Activated CD4-positive, alpha-beta memory T cell treated with anti-CD3 and anti-CD28 coated beads, Interleukin-2, amount 10 ng/mL, durations not matched to agents 7 days and 5 days (primary cell): ENCODE measurements around the gene VEGFA. TPM values are rescaled to one million over a fixed set of nuclear protein-coding genes. Genes with fewer than 3 reads are reported as not detected.

ENCODE experiments used
- CTCF ChIA-PET: fragments of 350-600 bp; sonication (Branson Sonifier 250); formaldehyde crosslinking; loops from one replicate; lab custom pipeline; 2021; ENCODE audit warnings: antibody characterized with exemption, inconsistent platforms; lab: Charles Lee
- POLR2A ChIA-PET: fragments of 350-600 bp; sonication (Branson Sonifier 250); formaldehyde crosslinking; loops from one replicate; lab custom pipeline; 2021; ENCODE audit warnings: antibody characterized with exemption; lab: Charles Lee
- DNase-seq: peaks from one replicate; pipeline ENCODE4 v3.0.0-alpha.2; 2020
- H3K27ac Mint-ChIP-seq: one replicate; pipeline ENCODE4 v1.8.0; 2021; ENCODE audit warnings: mild to moderate bottlenecking, mixed read lengths
- H3K27me3 Mint-ChIP-seq: one replicate; pipeline ENCODE4 v1.8.0; 2021; ENCODE audit warnings: mixed read lengths
- H3K36me3 Mint-ChIP-seq: one replicate; pipeline ENCODE4 v1.8.0; 2021; ENCODE audit warnings: low read depth, mixed read lengths
- H3K4me1 Mint-ChIP-seq: one replicate; pipeline ENCODE4 v1.8.0; 2021; ENCODE audit warnings: mixed read lengths
- H3K4me3 Mint-ChIP-seq: one replicate; pipeline ENCODE4 v1.8.0; 2021; ENCODE audit warnings: mild to moderate bottlenecking, mixed read lengths
- H3K9me3 Mint-ChIP-seq: one replicate; pipeline ENCODE4 v1.8.0; 2021; ENCODE audit warnings: mixed read lengths
- total RNA-seq, 2 experiments: library from RNA; stranded (reverse); gene quantifications; one replicate each; pipeline ENCODE4 v1.2.3, GENCODE V29; 2021

Gene VEGFA
- total RNA-seq, 2 experiments from 2014 or later = 48.1 to 49.5 TPM

DNA sequence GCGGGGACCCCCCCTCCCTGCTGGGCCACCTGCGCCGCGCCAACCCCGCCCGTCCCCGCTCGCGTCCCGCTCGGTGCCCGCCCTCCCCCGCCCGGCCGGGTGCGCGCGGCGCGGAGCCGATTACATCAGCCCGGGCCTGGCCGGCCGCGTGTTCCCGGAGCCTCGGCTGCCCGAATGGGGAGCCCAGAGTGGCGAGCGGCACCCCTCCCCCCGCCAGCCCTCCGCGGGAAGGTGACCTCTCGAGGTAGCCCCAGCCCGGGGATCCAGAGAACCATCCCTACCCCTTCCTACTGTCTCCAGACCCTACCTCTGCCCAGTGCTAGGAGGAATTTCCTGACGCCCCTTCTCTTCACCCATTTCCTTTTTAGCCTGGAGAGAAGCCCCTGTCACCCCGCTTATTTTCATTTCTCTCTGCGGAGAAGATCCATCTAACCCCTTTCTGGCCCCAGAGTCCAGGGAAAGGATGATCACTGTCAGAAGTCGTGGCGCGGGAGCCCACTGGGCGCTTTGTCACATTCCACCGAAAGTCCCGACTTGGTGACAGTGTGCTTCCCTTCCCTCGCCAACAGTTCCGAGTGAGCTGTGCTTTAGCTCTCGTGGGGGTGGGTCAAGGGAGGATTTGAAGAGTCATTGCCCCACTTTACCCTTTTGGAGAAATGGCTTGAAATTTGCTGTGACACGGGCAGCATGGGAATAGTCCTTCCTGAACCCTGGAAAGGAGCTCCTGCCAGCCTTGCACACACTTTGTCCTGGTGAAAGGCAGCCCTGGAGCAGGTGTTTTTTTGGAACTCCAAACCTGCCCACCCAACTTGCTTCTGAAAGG, 2.1 kb downstream of the VEGFA start:
- peaks cover 55% of the 10 kb centered on the region for H3K4me1 Mint-ChIP-seq
- DNase-seq = peak; percentile 75
- ChIA-PET POLR2A (interaction anchor here (1.5 kb wide), 1 partner anchor 307 kb away, joined by 4 read pairs; no protein-coding TSS in a partner anchor), CTCF (interaction anchor here (1.0 to 6.5 kb wide), 7 partner anchors 25 to 308 kb away, joined by 3 to 49 read pairs (median 4); no protein-coding TSS in a partner anchor)
- H3K27me3 Mint-ChIP-seq = peaks cover 2% of the 10 kb centered on the region
- H3K27ac Mint-ChIP-seq = peak overlapping the region; percentile 63
- peaks cover 12% of the 10 kb centered on the region for H3K36me3 Mint-ChIP-seq
- no peaks in the 10 kb centered on the region for H3K9me3 Mint-ChIP-seq
- peak overlapping the region; percentile 90 for H3K4me3 Mint-ChIP-seq

DNA sequence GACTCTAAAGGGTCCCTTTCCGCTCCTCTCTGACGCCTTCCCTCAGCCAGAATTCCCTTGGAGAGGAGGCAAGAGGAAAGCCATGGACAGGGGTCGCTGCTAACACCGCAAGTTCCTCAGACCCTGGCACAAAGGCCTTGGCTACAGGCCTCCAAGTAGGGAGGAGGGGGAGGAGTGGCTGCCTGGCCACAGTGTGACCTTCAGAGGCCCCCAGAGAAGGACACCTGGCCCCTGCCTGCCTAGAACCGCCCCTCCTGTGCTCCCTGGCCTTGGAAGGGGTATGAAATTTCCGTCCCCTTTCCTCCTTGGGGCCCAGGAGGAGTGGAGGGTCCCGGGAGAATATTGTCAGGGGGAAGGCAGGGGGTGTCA, 2.7 kb downstream of the VEGFA start:
- Mint-ChIP-seq H3K9me3 (no peaks in the 10 kb centered on the region), H3K36me3 (peaks cover 15% of the 10 kb centered on the region), H3K27ac (peak overlapping the region; percentile 63), H3K4me3 (peak overlapping the region; percentile 86), H3K4me1 (peaks cover 55% of the 10 kb centered on the region), H3K27me3 (peaks cover 2% of the 10 kb centered on the region)
- ChIA-PET CTCF (interaction anchor here (0.9 to 6.5 kb wide), 10 partner anchors 10 to 307 kb away, joined by 3 to 49 read pairs (median 4); no protein-coding TSS in a partner anchor), POLR2A (interaction anchor here (1.5 kb wide), 1 partner anchor 306 kb away, joined by 4 read pairs; no protein-coding TSS in a partner anchor)
- DNase-seq = no peak

DNA sequence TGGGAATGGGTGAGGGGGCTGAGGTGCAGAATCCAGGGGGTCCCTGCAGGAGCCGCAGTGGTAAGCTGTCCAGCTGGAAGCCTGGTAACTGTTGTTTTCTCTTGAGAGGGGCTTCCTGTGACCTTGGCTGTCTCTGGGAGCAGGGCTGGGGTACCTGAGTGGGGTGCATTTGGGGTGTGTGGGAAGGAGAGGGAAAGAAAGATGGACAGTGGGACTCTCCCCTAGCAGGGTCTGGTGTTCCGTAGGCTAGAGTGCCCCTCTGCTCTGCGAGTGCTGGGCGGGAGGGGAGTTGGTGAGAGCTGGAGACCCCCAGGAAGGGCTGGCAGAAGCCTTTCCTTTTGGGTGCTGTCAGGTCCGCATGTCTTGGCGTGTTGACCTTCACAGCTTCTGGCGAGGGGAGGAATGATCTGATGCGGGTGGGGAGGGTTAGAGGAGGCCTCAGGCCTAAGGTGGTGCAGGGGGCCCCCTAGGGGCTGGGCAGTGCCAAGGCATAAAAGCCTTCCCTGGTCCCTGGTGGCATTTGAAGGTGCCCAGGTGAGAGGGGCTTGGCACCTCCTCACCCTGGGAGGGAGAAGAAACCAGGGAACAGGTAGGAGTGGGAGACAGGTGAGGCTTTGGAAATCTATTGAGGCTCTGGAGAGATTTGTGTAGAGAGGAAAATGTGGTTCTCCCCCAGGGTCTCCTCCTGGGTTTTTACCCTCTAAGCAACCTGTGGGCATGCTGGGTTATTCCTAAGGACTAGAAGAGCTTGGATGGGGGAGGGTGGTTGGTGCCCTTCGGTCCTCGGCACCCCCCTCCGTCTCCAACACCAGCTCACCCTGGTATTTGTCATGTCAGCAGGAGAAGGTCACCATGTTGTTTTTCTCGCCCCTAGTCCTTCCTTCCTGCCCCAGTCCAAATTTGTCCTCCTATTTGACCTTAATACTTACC, 3.3 kb downstream of the VEGFA start:
- H3K27ac Mint-ChIP-seq = peak overlapping the region; percentile 66
- peak overlapping the region; percentile 86 for H3K4me3 Mint-ChIP-seq
- ChIA-PET POLR2A (interaction anchor here (1.5 kb wide), 1 partner anchor 306 kb away, joined by 4 read pairs; no protein-coding TSS in a partner anchor), CTCF (interaction anchor here (0.9 to 6.5 kb wide), 21 partner anchors 10 to 307 kb away, joined by 3 to 49 read pairs (median 5); no protein-coding TSS in a partner anchor)
- H3K9me3 Mint-ChIP-seq = no peaks in the 10 kb centered on the region
- peaks cover 17% of the 10 kb centered on the region for H3K36me3 Mint-ChIP-seq
- peak; percentile 68 for DNase-seq
- peaks cover 55% of the 10 kb centered on the region for H3K4me1 Mint-ChIP-seq
- peaks cover 2% of the 10 kb centered on the region for H3K27me3 Mint-ChIP-seq

DNA sequence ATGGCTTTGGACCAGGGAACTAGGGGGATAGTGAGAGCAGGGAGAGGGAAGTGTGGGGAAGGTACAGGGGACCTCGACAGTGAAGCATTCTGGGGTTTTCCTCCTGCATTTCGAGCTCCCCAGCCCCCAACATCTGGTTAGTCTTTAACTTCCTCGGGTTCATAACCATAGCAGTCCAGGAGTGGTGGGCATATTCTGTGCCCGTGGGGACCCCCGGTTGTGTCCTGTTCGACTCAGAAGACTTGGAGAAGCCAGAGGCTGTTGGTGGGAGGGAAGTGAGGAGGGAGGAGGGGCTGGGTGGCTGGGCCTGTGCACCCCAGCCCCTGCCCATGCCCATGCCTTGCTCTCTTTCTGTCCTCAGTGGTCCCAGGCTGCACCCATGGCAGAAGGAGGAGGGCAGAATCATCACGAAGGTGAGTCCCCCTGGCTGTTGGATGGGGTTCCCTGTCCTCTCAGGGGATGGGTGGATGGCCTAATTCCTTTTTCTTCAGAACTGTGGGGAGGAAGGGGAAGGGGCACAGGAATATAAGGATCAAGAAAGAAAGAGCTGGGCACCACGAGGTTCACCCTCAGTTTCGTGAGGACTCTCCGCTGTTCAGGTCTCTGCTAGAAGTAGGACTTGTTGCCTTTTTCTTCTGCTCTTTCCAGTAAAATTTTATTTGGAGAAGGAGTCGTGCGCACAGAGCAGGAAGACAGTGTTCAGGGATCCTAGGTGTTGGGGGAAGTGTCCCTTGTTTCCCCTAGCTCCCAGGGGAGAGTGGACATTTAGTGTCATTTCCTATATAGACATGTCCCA, 4.2 kb downstream of the VEGFA start:
- peak overlapping the region; percentile 86 for H3K4me3 Mint-ChIP-seq
- H3K36me3 Mint-ChIP-seq = peaks cover 26% of the 10 kb centered on the region
- no peak overlapping the region for H3K27ac Mint-ChIP-seq
- CTCF ChIA-PET = interaction anchor here (0.6 to 6.5 kb wide), 26 partner anchors 9 to 306 kb away, joined by 3 to 49 read pairs (median 4); partner anchors contain the start of gene GTPBP2
- H3K27me3 Mint-ChIP-seq = peaks cover 2% of the 10 kb centered on the region
- POLR2A ChIA-PET = interaction anchor here (1.0 to 1.5 kb wide), 5 partner anchors 15 to 472 kb away, joined by 3 to 5 read pairs (median 3); partner anchors contain the start of gene HSP90AB1
- DNase-seq = no peak
- no peaks in the 10 kb centered on the region for H3K9me3 Mint-ChIP-seq
- H3K4me1 Mint-ChIP-seq = peaks cover 54% of the 10 kb centered on the region

DNA sequence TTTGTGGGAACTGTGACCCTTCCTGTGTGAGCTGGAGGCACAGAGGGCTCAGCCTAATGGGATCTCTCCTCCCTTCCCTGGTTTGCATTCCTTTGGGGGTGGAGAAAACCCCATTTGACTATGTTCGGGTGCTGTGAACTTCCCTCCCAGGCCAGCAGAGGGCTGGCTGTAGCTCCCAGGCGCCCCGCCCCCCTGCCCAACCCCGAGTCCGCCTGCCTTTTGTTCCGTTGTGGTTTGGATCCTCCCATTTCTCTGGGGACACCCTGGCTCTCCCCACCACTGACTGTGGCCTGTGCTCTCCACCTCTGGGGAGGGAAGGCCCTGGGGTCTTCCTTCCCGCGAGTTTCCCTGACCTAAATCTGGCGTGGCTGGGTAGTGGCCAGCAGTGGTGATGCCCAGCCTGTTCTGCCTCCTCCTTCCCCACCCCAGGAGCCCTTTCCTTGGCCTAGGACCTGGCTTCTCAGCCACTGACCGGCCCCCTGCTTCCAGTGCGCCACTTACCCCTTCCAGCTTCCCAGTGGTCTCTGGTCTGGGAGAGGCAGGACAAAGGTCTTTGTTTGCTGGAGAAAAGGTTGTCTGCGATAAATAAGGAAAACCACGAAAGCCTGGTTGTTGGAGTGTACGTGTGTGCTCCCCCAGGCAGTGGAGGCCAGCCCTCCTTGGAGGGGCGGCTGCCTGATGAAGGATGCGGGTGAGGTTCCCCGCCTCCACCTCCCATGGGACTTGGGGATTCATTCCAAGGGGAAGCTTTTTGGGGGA, 4.9 kb downstream of the VEGFA start:
- ChIA-PET POLR2A (interaction anchor here (1.0 to 1.4 kb wide), 4 partner anchors 15 to 471 kb away, joined by 3 to 5 read pairs (median 3); partner anchors contain the start of gene HSP90AB1), CTCF (interaction anchor here (0.6 to 6.5 kb wide), 23 partner anchors 8 to 305 kb away, joined by 3 to 49 read pairs (median 4); partner anchors contain the start of gene GTPBP2)
- DNase-seq = peak; percentile 73
- H3K9me3 Mint-ChIP-seq = no peaks in the 10 kb centered on the region
- no peak overlapping the region for H3K27ac Mint-ChIP-seq
- no peak overlapping the region for H3K4me3 Mint-ChIP-seq
- peaks cover 49% of the 10 kb centered on the region for H3K4me1 Mint-ChIP-seq
- no peaks in the 10 kb centered on the region for H3K27me3 Mint-ChIP-seq
- H3K36me3 Mint-ChIP-seq = peaks cover 30% of the 10 kb centered on the region

DNA sequence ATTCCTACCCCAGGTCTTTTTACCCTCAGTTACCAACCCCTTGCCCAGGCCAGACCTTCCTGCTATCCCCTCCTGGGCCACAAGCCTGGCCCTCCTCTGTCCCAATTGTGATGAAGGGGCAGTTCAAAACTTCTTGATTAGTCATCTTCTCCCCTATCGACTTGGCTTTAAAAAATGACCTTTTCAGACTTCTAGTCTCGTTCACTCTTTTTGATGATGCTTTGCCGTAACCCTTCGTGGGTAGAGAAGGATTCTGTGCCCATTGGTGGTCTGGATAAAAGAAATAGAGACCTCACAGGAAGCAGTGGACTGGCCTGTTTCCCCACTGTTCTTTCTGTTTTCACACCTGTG, 5.5 kb downstream of the VEGFA start:
- peaks cover 30% of the 10 kb centered on the region for H3K36me3 Mint-ChIP-seq
- peaks cover 47% of the 10 kb centered on the region for H3K4me1 Mint-ChIP-seq
- CTCF ChIA-PET = interaction anchor here (1.5 to 6.5 kb wide), 5 partner anchors 14 to 304 kb away, joined by 3 to 49 read pairs (median 10); no protein-coding TSS in a partner anchor
- POLR2A ChIA-PET = interaction anchor here (1.0 to 1.1 kb wide), 2 partner anchors 14 to 298 kb away, joined by 3 to 5 read pairs; no protein-coding TSS in a partner anchor
- no peak for DNase-seq
- H3K4me3 Mint-ChIP-seq = no peak overlapping the region
- no peaks in the 10 kb centered on the region for H3K27me3 Mint-ChIP-seq
- no peaks in the 10 kb centered on the region for H3K9me3 Mint-ChIP-seq
- H3K27ac Mint-ChIP-seq = no peak overlapping the region

DNA sequence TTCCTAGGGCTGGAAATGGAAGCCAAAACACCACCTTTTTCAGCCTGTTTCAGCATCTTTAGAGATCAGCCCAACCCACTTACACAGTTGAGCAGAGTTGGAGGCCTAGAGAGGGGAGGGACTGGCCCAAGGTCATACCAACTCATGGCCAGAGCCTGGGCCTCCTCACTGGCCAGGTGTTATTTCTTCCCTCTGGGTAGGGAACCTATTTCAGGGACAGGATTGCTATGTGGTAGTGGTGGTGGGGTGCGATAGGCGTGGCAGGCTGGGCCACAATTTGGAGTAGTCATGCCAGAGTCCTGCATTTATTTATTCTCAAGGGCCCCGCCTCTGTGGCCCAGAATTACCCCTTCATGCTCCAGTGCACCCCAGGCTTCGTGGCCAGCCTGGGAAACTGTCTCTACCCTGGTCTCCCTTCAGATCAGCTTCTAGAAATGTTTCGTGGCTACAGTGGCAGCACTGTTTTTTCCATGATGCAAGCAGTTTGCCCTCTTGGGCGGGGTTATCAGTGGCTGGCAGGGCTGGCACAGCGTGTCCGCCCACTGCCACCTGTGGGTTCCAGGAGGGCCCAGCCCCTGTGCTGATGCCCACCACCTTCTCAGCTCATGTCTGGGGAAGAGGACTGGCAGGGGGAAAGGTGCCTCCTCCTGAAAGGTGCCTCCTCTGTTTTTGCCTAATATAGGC, 6.2 kb downstream of the VEGFA start:
- no peak overlapping the region for H3K27ac Mint-ChIP-seq
- H3K4me3 Mint-ChIP-seq = no peak overlapping the region
- peaks cover 47% of the 10 kb centered on the region for H3K4me1 Mint-ChIP-seq
- H3K27me3 Mint-ChIP-seq = no peaks in the 10 kb centered on the region
- ChIA-PET POLR2A (no interaction called here), CTCF (interaction anchor here (0.9 to 6.5 kb wide), 2 partner anchors 287 to 304 kb away, joined by 5 to 49 read pairs; no protein-coding TSS in a partner anchor)
- no peak for DNase-seq
- H3K36me3 Mint-ChIP-seq = peaks cover 32% of the 10 kb centered on the region
- H3K9me3 Mint-ChIP-seq = no peaks in the 10 kb centered on the region

DNA sequence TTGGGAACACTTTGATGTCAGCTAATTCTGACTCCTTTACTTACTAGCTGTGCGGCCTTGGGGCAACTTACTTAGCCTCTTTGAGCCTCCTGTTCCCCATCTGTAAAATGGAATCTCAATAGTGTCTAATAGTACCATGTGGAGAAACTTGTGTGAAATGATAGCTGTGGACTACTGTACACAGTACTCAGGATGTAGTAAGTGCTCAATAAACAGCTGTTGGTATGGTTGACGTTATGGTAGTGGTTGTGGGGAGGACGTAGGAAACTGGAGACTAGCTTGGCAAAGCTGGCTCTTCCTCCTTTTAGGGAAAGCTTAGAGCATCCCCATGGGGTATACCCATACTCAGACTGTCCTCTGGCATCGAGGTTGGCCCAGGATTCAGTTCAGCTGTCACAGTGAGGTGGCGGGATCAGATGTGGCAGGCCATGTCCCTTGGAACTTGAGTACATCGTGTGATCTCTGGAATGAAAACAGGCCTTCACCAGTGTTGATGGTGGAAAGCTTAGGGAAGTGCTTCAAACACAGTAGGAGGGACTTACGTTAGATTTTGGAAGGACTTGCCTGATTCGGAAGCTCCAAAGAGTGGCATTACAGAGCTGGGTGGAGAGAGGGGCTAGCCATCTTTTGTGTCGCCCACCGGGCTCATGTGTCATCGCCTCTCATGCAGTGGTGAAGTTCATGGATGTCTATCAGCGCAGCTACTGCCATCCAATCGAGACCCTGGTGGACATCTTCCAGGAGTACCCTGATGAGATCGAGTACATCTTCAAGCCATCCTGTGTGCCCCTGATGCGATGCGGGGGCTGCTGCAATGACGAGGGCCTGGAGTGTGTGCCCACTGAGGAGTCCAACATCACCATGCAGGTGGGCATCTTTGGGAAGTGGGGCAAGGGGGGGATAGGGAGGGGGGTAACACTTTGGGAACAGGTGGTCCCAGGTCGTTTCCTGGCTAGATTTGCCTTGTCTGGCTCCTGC, 7.1 kb downstream of the VEGFA start:
- ChIA-PET CTCF (interaction anchor here (0.8 to 6.5 kb wide), 4 partner anchors 8 to 303 kb away, joined by 3 to 49 read pairs (median 4); no protein-coding TSS in a partner anchor), POLR2A (no interaction called here)
- H3K4me1 Mint-ChIP-seq = peaks cover 46% of the 10 kb centered on the region
- peaks cover 34% of the 10 kb centered on the region for H3K36me3 Mint-ChIP-seq
- H3K27ac Mint-ChIP-seq = no peak overlapping the region
- H3K27me3 Mint-ChIP-seq = no peaks in the 10 kb centered on the region
- no peaks in the 10 kb centered on the region for H3K9me3 Mint-ChIP-seq
- no peak overlapping the region for H3K4me3 Mint-ChIP-seq
- no peak for DNase-seq

DNA sequence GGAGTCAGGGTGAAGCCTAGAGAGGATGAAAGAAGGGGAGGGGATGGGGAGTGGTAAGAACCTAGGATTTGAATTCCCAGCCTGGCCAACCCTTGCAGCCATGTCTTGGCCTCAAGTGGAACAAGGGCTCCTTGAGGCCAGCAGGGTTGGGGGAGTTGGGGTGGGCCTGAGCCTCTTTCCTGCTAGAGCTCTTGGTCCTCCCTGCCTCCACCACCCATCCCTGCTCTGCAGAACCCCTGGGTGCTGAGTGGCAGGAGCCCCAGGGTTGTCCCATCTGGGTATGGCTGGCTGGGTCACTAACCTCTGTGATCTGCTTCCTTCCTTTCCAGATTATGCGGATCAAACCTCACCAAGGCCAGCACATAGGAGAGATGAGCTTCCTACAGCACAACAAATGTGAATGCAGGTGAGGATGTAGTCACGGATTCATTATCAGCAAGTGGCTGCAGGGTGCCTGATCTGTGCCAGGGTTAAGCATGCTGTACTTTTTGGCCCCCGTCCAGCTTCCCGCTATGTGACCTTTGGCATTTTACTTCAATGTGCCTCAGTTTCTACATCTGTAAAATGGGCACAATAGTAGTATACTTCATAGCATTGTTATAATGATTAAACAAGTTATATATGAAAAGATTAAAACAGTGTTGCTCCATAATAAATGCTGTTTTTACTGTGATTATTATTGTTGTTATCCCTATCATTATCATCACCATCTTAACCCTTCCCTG, 8.3 kb downstream of the VEGFA start:
- POLR2A ChIA-PET = no interaction called here
- H3K4me1 Mint-ChIP-seq = peaks cover 36% of the 10 kb centered on the region
- no peaks in the 10 kb centered on the region for H3K27me3 Mint-ChIP-seq
- H3K4me3 Mint-ChIP-seq = no peak overlapping the region
- H3K36me3 Mint-ChIP-seq = peaks cover 31% of the 10 kb centered on the region
- no peaks in the 10 kb centered on the region for H3K9me3 Mint-ChIP-seq
- DNase-seq = no peak
- CTCF ChIA-PET = interaction anchor here (1.4 to 6.5 kb wide), 2 partner anchors 10 to 302 kb away, joined by 4 to 49 read pairs; no protein-coding TSS in a partner anchor
- H3K27ac Mint-ChIP-seq = no peak overlapping the region
